HG02642 (cell line): ENCODE results near the gene CCDC192.

Experiments
- ATAC-seq: cut with Tn5 transposase; IDR thresholded peaks from one replicate; pipeline ENCODE4 v1.9.1; 2021; ENCODE audit warnings: mild to moderate bottlenecking; ENCODE audit not compliant: unreplicated experiment, poor library complexity

The CCDC192 gene

GRCh38 chr5:127910307-127910956 lies 207.2 kb downstream of the CCDC192 start:
- ATAC-seq = no peak

DNA sequence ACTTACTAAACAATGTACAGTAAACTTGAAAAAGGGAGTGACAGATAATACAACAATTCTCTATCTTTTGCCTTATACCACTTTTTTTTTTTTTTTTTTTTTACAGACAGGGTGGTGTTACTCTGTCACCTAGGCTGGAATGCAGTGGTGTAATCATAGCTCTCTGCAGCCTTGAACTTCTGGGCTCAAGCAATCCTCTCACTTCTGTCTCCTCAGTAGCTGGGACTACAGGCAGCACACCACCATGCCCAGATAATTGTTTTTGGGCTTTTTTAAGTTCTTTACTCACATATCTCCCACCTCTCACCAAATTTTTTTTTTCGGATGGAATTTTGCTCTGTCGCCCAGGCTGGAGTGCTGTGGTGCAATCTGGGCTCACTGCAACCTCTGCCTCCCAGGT lies 208.4 kb downstream of the CCDC192 start:
- ATAC-seq = no peak

DNA sequence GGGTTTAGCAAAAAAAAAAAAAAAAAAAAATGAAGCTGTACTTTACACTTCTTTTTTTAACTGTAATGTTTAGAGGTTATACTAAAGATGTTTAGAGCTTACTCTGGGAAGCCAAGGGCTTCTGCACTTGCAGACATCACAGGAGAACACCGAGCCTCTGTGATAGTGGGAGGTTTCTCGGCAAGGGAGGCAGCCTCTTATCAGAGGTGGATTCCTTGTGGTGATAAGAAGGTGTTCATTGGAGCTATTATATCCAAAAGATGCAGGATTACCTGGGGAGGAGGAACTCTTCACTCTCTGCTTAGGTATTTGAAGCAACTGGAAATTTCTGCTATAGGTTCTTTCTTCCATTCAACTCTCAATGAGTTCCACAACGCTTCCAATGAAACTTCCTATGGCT lies 209.2 kb downstream of the CCDC192 start:
- no peak for ATAC-seq

- no peak for ATAC-seq
Measured at GRCh38 chr5:127916885-127917573, 213.8 kb downstream of the CCDC192 start.

DNA sequence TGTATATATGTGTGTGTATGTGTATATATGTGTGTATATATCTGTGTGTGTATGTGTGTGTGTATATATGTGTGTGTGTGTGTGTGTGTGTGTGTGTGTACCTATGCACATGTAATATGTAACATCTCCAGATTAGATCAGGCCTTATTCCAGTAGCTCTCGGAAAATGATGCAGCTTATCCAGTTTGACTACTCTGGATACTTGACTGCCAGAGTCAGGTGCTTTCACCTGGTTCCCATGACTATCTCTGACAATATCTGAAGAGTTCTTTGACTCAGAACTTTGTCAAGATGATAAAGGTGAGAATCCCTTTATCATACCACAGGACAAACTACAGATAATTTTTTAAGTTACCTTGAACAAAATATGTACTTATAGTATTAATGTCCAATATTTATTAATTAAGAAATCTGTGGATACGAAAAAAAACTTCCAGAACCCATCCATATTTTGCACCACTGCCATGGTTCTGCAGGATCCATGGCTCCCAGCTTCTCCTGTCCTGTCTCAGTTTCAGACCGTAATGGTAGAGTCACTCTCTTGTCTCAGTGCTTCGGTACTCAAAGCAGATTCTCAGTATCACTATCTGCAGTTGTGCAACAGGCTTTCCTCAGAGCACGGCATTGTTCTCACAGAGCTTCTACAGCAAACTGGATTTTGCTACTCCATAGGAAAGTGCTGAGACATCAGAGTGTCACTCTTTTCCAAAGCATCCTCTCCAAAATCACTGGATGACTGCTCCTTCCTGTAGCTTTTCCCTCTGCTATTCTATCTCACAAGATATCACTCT lies 216.0 kb downstream of the CCDC192 start:
- no peak for ATAC-seq

- no peak for ATAC-seq
Measured at GRCh38 chr5:127919818-127920217, 216.6 kb downstream of the CCDC192 start.

- no peak for ATAC-seq
Measured at GRCh38 chr5:127920936-127921335, 217.7 kb downstream of the CCDC192 start.

GRCh38 chr5:127922603-127923002 lies 219.4 kb downstream of the CCDC192 start:
- no peak for ATAC-seq

- ATAC-seq = no peak
Measured at GRCh38 chr5:127923804-127924570, 220.8 kb downstream of the CCDC192 start.

DNA sequence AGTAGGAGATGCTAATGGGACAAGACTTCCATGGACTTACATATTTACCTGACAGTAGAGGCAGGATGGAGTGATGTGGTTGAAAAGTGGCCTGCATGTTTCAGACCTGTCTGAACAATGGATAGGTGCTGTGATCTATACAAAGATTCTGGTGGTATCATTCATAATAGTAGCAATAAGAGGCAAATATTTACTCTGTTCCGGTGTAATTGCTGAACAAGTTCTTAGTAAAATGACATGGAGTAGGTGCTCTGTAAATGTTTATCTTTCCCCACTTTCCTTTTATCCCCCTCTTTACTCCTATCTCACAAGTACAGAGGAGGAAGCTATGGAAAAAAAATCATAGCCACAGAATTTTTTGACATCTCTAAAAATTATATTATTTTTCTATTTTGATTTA lies 221.4 kb downstream of the CCDC192 start:
- ATAC-seq = no peak

- ATAC-seq = no peak
Measured at GRCh38 chr5:127925916-127926315, 222.7 kb downstream of the CCDC192 start.

DNA sequence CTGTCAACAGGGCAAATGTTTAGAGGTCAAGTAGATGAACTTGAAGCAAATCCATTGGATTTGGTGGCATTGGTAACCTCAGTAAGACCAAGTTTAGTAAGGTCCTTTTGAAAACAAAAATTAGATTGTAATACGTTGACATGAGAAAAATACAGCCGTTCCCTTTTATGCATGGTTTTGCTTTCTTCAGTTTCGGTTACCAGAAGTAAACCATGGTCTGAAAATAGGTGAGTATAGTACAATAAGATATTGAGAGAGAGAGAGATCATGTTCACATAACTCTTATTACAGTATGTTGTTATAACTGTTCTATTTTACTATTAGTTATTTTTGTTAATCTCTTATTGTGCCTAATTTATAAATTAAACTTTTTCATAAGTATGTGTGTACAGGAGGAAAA lies 223.8 kb downstream of the CCDC192 start:
- no peak for ATAC-seq

DNA sequence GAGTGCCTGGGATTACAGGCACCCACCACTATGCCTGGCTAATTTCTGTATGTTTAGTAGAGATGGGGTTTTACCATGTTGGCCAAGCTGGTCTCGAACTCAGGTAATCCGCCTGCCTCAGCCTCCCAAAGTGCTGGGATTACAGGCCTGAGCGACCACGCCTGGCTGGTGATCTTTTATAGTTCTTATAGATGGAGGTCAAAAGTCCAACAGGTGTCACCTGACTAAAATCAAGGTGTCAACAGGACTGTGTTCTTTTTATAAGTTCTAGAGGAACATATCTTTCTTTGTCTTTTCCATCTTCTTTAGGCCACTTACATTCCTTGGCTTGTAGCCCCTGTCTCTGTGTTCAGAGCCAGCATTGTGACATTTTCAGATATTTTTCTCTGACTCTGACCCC lies 224.9 kb downstream of the CCDC192 start:
- ATAC-seq = no peak

DNA sequence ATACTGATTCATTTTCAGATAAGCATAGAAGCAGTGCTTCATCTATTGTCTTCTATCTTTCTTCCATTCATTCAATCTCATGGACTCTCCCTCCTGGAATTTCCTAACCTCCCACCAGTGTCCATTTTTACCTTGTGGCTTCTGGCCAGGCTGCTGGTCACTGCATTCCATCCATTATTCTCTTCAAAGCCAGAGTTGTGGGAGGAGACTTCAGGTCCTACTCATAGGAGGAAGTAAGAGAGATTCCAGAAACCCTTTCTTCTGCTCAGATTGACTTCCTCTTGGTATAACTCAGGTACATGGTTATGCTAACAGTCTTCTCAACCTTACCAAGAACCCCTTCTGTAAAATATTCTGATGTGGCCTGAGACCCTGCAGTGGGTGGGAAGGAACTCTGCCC lies 227.1 kb downstream of the CCDC192 start:
- no peak for ATAC-seq

- ATAC-seq = no peak
Measured at GRCh38 chr5:127931396-127931795, 228.2 kb downstream of the CCDC192 start.

DNA sequence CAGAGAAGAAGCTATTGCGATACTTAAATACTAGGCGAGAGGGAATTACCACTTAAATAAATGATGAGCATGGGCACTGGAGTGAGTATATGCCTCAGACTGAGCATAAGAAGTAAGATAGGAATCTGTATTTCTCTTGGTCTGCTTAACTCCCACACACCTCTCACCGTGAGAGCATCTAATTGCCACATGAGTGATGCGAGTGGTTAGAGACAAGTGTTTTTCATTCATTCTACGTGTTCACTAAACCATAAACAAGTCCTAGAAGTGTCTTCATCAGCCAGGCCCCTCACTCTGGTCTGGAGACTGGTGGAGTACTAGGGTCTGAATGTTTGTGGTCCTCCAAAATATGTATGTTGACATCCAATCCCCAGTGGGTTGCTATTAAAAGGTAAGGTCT lies 230.2 kb downstream of the CCDC192 start:
- no peak for ATAC-seq

GRCh38 chr5:127934791-127935256 lies 231.6 kb downstream of the CCDC192 start:
- ATAC-seq = no peak

- ATAC-seq = no peak
Measured at GRCh38 chr5:127935398-127935797, 232.2 kb downstream of the CCDC192 start.

DNA sequence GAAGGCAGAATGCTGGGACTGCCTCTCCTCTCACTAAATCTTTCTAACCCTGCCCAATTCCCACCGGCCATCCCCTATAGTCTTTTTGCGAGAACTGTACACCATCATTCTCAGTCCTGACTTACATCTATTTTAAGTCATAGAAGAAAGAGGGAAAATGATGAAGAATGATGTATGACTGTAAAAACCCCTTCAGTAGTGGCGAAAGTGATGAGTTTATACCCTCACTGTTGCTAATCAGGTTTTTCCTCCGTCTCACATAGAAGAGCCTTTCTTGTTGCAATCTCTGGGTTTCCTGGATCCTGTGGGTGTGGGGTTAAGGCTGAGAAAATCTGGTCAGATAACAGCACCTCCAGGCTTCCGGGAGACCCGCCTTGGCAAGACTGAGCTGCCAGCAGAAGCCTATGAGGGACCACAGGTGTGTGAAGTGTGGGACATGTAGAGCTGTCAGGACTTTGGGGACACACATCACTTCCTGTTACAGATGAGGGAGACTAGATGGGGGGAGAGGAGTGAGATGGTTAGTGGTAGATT lies 233.3 kb downstream of the CCDC192 start:
- no peak for ATAC-seq

DNA sequence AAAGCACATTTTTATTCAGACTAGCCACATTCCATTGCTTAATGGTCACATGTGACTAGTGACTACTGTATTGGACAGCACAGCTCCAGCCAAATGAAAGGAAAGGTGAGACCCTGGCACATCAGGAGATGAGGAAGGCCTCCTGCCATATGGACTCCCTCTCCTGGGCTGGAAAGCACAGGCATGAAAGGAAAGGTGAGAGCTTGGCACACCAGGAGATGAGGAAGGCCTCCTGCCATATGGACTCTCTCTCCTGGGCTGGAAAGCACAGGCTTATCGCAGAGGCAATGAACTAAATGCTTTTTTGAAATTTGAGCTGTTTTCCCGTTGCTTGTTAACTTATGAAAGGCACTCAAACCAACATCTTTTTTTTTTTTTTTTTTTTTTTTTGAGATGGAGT lies 235.6 kb downstream of the CCDC192 start:
- ATAC-seq = no peak
